ENCODE measurements around the gene FUT7.

The FUT7 gene

GRCh38 chr9:137031904-137032640 lies at the start of gene FUT7:
TSS of gene FUT7 (minus strand) at chr9:137032088. CDS start at chr9:137031991, 97 bp downstream.
- no peak for DNase-seq

- no peak for DNase-seq
Observed at GRCh38 chr9:137080260-137081122, 48.6 kb upstream of the FUT7 start.

GRCh38 chr9:137079401-137079787 lies 47.5 kb upstream of the FUT7 start:
- DNase-seq, result no peak

GRCh38 chr9:137078701-137079400 lies 47.0 kb upstream of the FUT7 start:
- no peak for DNase-seq

GRCh38 chr9:137077758-137078693 lies 46.1 kb upstream of the FUT7 start:
- no peak for DNase-seq

GRCh38 chr9:137077010-137077747 lies 45.3 kb upstream of the FUT7 start, which contains the start of gene UAP1L1:
TSS of gene UAP1L1 (plus strand) at chr9:137077517. CDS start at chr9:137077533, 16 bp downstream.
- DNase-seq, result peak; percentile 53

- no peak for DNase-seq
Observed at GRCh38 chr9:137076636-137077009, 44.7 kb upstream of the FUT7 start.

- DNase-seq, result no peak
Observed at GRCh38 chr9:137075275-137075775, 43.4 kb upstream of the FUT7 start.

- no peak for DNase-seq
Observed at GRCh38 chr9:137074657-137075274, 42.9 kb upstream of the FUT7 start.

- no peak for DNase-seq
Observed at GRCh38 chr9:137073992-137074399, 42.1 kb upstream of the FUT7 start.

GRCh38 chr9:137071282-137071681 lies 39.4 kb upstream of the FUT7 start:
- no peak for DNase-seq

GRCh38 chr9:137070906-137071275 lies 39.0 kb upstream of the FUT7 start:
- DNase-seq, result no peak

GRCh38 chr9:137070201-137070905 lies 38.5 kb upstream of the FUT7 start, which contains the start of gene SAPCD2:
TSS of gene SAPCD2 (minus strand) at chr9:137070557. CDS start at chr9:137070460, 97 bp downstream.
- peak; percentile 87 for DNase-seq

- DNase-seq, result no peak
Observed at GRCh38 chr9:137069508-137070091, 37.7 kb upstream of the FUT7 start.

- DNase-seq, result no peak
Observed at GRCh38 chr9:137068539-137069507, 36.9 kb upstream of the FUT7 start.

- DNase-seq, result peak; percentile 89
Observed at GRCh38 chr9:137067860-137068538, 36.1 kb upstream of the FUT7 start.

GRCh38 chr9:137066096-137066861 lies 34.4 kb upstream of the FUT7 start:
- no peak for DNase-seq
